Trophoblast cell (in vitro differentiated cells and primary cell): ENCODE measurements around the gene MYO1D.

ENCODE experiments used
- DNase-seq, 2 donors: peaks; one replicate each; pipeline ENCODE4 v3.0.0-alpha.2; 2016
- H2AFZ ChIP-seq: 2 replicates; pipeline ENCODE4 v1.6.1; 2013; ENCODE audit warnings: low read length, moderate library complexity, mild to moderate bottlenecking; ENCODE audit not compliant: insufficient read depth, poor library complexity
- H2AK5ac ChIP-seq: 2 replicates; pipeline ENCODE4 v1.6.1; 2013; ENCODE audit warnings: mild to moderate bottlenecking, low read length
- H2BK120ac ChIP-seq: 2 replicates; pipeline ENCODE4 v1.6.1; 2013; ENCODE audit warnings: low read length, mild to moderate bottlenecking, moderate library complexity; ENCODE audit not compliant: insufficient read depth, poor library complexity
- H2BK12ac ChIP-seq: 2 replicates; pipeline ENCODE4 v1.6.1; 2013; ENCODE audit warnings: mild to moderate bottlenecking, low read length, moderate library complexity
- H2BK5ac ChIP-seq: 2 replicates; pipeline ENCODE4 v1.6.1; 2013; ENCODE audit warnings: low read length, low read depth, moderate library complexity, mild to moderate bottlenecking; ENCODE audit not compliant: poor library complexity
- H3K14ac ChIP-seq: 2 replicates; pipeline ENCODE4 v1.6.1; 2013; ENCODE audit warnings: mild to moderate bottlenecking, low read length
- H3K18ac ChIP-seq: 2 replicates; pipeline ENCODE4 v1.6.1; 2013; ENCODE audit warnings: mild to moderate bottlenecking, low read length
- H3K23ac ChIP-seq: 2 replicates; pipeline ENCODE4 v1.6.1; 2013; ENCODE audit warnings: low read length
- H3K27ac ChIP-seq: 2 replicates; pipeline ENCODE4 v1.5.1; 2013; ENCODE audit warnings: low read depth, mild to moderate bottlenecking, inconsistent platforms, low read length, moderate library complexity
- H3K27me3 ChIP-seq: 2 replicates; pipeline ENCODE4 v1.6.1; 2013; ENCODE audit warnings: inconsistent platforms, mild to moderate bottlenecking, low read length, moderate library complexity; ENCODE audit not compliant: insufficient read depth
- H3K36me3 ChIP-seq, 2 experiments: 1 replicate in 1 of 2; 2 replicates in 1 of 2; pipeline ENCODE4 v1.6.1; 2013; ENCODE audit warnings: low read length in 2 of 2, mild to moderate bottlenecking in 2 of 2, moderate library complexity in 1 of 2; ENCODE audit not compliant: insufficient read depth in 2 of 2, control insufficient read depth in 1 of 2
- H3K4ac ChIP-seq: 2 replicates; pipeline ENCODE4 v1.6.1; 2013; ENCODE audit warnings: low read depth, mild to moderate bottlenecking, low read length, moderate library complexity
- H3K4me1 ChIP-seq, 2 experiments: 1 replicate in 1 of 2; 2 replicates in 1 of 2; pipeline ENCODE4 v1.6.1; 2013; ENCODE audit warnings: low read length in 2 of 2, mild to moderate bottlenecking in 2 of 2, moderate library complexity in 1 of 2; ENCODE audit not compliant: insufficient read depth in 2 of 2, control insufficient read depth in 1 of 2
- H3K4me2 ChIP-seq: 2 replicates; pipeline ENCODE4 v1.6.1; 2013; ENCODE audit warnings: inconsistent platforms, mild to moderate bottlenecking, low read length, moderate library complexity
- H3K4me3 ChIP-seq: 2 replicates; pipeline ENCODE4 v1.5.1; 2013; ENCODE audit warnings: mild to moderate bottlenecking, low read depth, low read length, inconsistent platforms
- H3K79me1 ChIP-seq: one replicate; pipeline ENCODE4 v1.6.1; 2013; ENCODE audit warnings: low read length
- H3K79me2 ChIP-seq: 2 replicates; pipeline ENCODE4 v1.6.1; 2013; ENCODE audit warnings: low read length, mild to moderate bottlenecking; ENCODE audit not compliant: control insufficient read depth, insufficient read depth, poor library complexity
- H3K9ac ChIP-seq: 2 replicates; pipeline ENCODE4 v1.6.1; 2013; ENCODE audit warnings: mild to moderate bottlenecking, low read length
- H3K9me3 ChIP-seq: 2 replicates; pipeline ENCODE4 v1.6.1; 2013; ENCODE audit warnings: low read depth, mild to moderate bottlenecking, control low read depth, inconsistent platforms, low read length; ENCODE audit not compliant: insufficient read depth
- H4K12ac ChIP-seq: 2 replicates; pipeline ENCODE4 v1.6.1; 2013; ENCODE audit warnings: low read depth, mild to moderate bottlenecking, low read length, moderate library complexity
- H4K8ac ChIP-seq: 2 replicates; pipeline ENCODE4 v1.6.1; 2013; ENCODE audit warnings: low read depth, mild to moderate bottlenecking, low read length, moderate library complexity
- H4K91ac ChIP-seq: one replicate; pipeline ENCODE4 v1.6.1; 2013; ENCODE audit warnings: low read depth, mild to moderate bottlenecking, low read length, moderate library complexity
- WGBS: extraction: QIAGEN DNeasy Blood & Tissue Kit; methylation state at CpG from one replicate; pipeline ENCODE4 v1.1.7; 2013; ENCODE audit warnings: missing lambda C conversion rate; ENCODE audit not compliant: insufficient read length, insufficient coverage; ENCODE audit errors: extremely low coverage; 5-methylcytosine and 5-hydroxymethylcytosine counted together

MYO1D gene

GRCh38 chr17:32446949-32447348, 430.0 kb downstream of the MYO1D start:
- Histone ChIP-seq H3K4ac (no peak overlapping the region), H3K79me2 (peaks cover 10% of the 10 kb centered on the region), H3K27ac (no peak overlapping the region), H3K27me3 (no peaks in the 10 kb centered on the region), H3K23ac (no peak overlapping the region), H2AK5ac (no peak overlapping the region), H3K9ac (no peak overlapping the region), H4K12ac (no peak overlapping the region), H2AFZ (no peak overlapping the region), H3K14ac (no peak overlapping the region), H2BK5ac (no peak overlapping the region), H4K91ac (no peak overlapping the region), H3K79me1 (peaks cover 7% of the 10 kb centered on the region), H4K8ac (no peak overlapping the region), H3K4me3 (no peak overlapping the region), H3K18ac (no peak overlapping the region), H3K4me2 (no peak overlapping the region), H2BK120ac (no peak overlapping the region), H3K9me3 (no peaks in the 10 kb centered on the region), H3K36me3 (peaks cover 23% of the 10 kb centered on the region in 2 experiments), H2BK12ac (no peak overlapping the region), H3K4me1 (peaks cover 0 to 2% of the 10 kb centered on the region in 2 experiments)
- no CpG with 5 or more reads among the region's 2 CpGs for WGBS
- DNase-seq = no peak

GRCh38 chr17:32445971-32446370, 431.0 kb downstream of the MYO1D start:
- Histone ChIP-seq H2AK5ac (no peak overlapping the region), H3K9me3 (no peaks in the 10 kb centered on the region), H3K79me1 (peaks cover 7% of the 10 kb centered on the region), H3K4me1 (peaks cover 0 to 2% of the 10 kb centered on the region in 2 experiments), H2BK120ac (no peak overlapping the region), H2AFZ (no peak overlapping the region), H3K27ac (no peak overlapping the region), H3K23ac (no peak overlapping the region), H4K12ac (no peak overlapping the region), H3K4ac (no peak overlapping the region), H3K18ac (no peak overlapping the region), H3K79me2 (peaks cover 10% of the 10 kb centered on the region), H4K8ac (no peak overlapping the region), H4K91ac (no peak overlapping the region), H3K14ac (no peak overlapping the region), H2BK12ac (no peak overlapping the region), H3K36me3 (peaks cover 19% of the 10 kb centered on the region in 2 experiments), H3K9ac (no peak overlapping the region), H3K27me3 (no peaks in the 10 kb centered on the region), H2BK5ac (no peak overlapping the region), H3K4me2 (peak overlapping the region; percentile 24), H3K4me3 (no peak overlapping the region)
- no CpG with 5 or more reads among the region's 2 CpGs for WGBS
- no peak for DNase-seq

- Histone ChIP-seq H3K18ac (no peak overlapping the region), H3K23ac (no peak overlapping the region), H4K12ac (no peak overlapping the region), H3K36me3 (peaks cover 15 to 17% of the 10 kb centered on the region in 2 experiments), H2BK5ac (no peak overlapping the region), H3K79me2 (peaks cover 10% of the 10 kb centered on the region), H3K14ac (no peak overlapping the region), H3K27me3 (no peaks in the 10 kb centered on the region), H2BK12ac (no peak overlapping the region), H3K79me1 (peaks cover 7% of the 10 kb centered on the region), H3K4me3 (peak overlapping the region; percentile 87), H3K27ac (no peak overlapping the region), H4K8ac (no peak overlapping the region), H3K9me3 (no peaks in the 10 kb centered on the region), H3K4me1 (peaks cover 0 to 2% of the 10 kb centered on the region in 2 experiments), H2AFZ (no peak overlapping the region), H3K9ac (no peak overlapping the region), H3K4ac (peak overlapping the region; percentile 50), H2BK120ac (no peak overlapping the region), H4K91ac (no peak overlapping the region), H3K4me2 (peak overlapping the region; percentile 86), H2AK5ac (no peak overlapping the region)
- WGBS = no CpG with 5 or more reads among the region's 6 CpGs
- no peak for DNase-seq
Measured at GRCh38 chr17:32445497-32445896, 431.4 kb downstream of the MYO1D start.

GRCh38 chr17:32445074-32445415, 431.9 kb downstream of the MYO1D start:
- Histone ChIP-seq H3K27ac (peak overlapping the region; percentile 77), H3K36me3 (peaks cover 13 to 16% of the 10 kb centered on the region in 2 experiments), H2AK5ac (peak overlapping the region; percentile 41), H3K79me2 (peaks cover 10% of the 10 kb centered on the region), H3K4ac (peak overlapping the region; percentile 93), H3K4me1 (peaks cover 0 to 2% of the 10 kb centered on the region in 2 experiments), H2BK5ac (peak overlapping the region; percentile 90), H4K12ac (peak overlapping the region; percentile 86), H3K14ac (peak overlapping the region; percentile 93), H3K18ac (peak overlapping the region; percentile 81), H3K23ac (no peak overlapping the region), H3K9me3 (no peaks in the 10 kb centered on the region), H4K8ac (peak overlapping the region; percentile 96), H3K4me2 (peak overlapping the region; percentile 86), H3K79me1 (peaks cover 7% of the 10 kb centered on the region), H2AFZ (peak overlapping the region; percentile 86), H2BK120ac (peak overlapping the region; percentile 89), H3K9ac (peak overlapping the region; percentile 83), H3K27me3 (no peaks in the 10 kb centered on the region), H3K4me3 (peak overlapping the region; percentile 87), H2BK12ac (no peak overlapping the region), H4K91ac (peak overlapping the region; percentile 92)
- WGBS = no CpG with 5 or more reads among the region's 14 CpGs
- peak; percentile 68 to 71 for DNase-seq
